HepG2 (cell line): Measurements from ENCODE around the gene ERC1. TPM values are rescaled to one million over a fixed set of nuclear protein-coding genes. Genes with fewer than 3 reads are reported as not detected.
A peak's percentile ranks its signal among the peaks of the same experiment; 100 is the strongest.

Experiments
- FOXA1 ChIP-seq, 2 experiments: fragments of 450-650 bp in 1 of 2; sonication (generic) in 1 of 2; formaldehyde crosslinking in 1 of 2; IDR thresholded peaks; 2 replicates each; pipeline versions ENCODE4 v1.4.0 to v1.6.1; 2016 to 2020; ENCODE audit warnings: missing genetic modification reagents in 1 of 2
- FOXJ3 ChIP-seq: sonication (generic); formaldehyde crosslinking; IDR thresholded peaks from 2 replicates; pipeline ENCODE4 v1.4.0; 2020; ENCODE audit warnings: missing genetic modification reagents, mild to moderate bottlenecking, borderline replicate concordance
- JARID2 ChIP-seq: sonication (generic); formaldehyde crosslinking; IDR thresholded peaks from 2 replicates; pipeline ENCODE4 v1.8.1; 2023; ENCODE audit warnings: missing genetic modification reagents, inconsistent platforms; ENCODE audit not compliant: insufficient replicate concordance
- JUNB ChIP-seq: sonication (generic); formaldehyde crosslinking; IDR thresholded peaks from 2 replicates; pipeline ENCODE4 v1.8.0; 2022; ENCODE audit warnings: missing genetic modification reagents, mild to moderate bottlenecking, borderline replicate concordance
- MAFF ChIP-seq: IDR thresholded peaks from 2 replicates; pipeline ENCODE4 v1.6.1; 2011; ENCODE audit warnings: low read depth, low read length, improper control_type of control experiment
- NAIF1 ChIP-seq: sonication (generic); formaldehyde crosslinking; IDR thresholded peaks from 2 replicates; pipeline ENCODE4 v1.5.0; 2020; ENCODE audit warnings: mild to moderate bottlenecking, missing genetic modification reagents, borderline replicate concordance
- RXRB ChIP-seq: IDR thresholded peaks from 2 replicates; pipeline ENCODE4 v1.6.1; 2016; ENCODE audit warnings: borderline replicate concordance, missing genetic modification reagents, missing compliant biosample characterization
- SP4 ChIP-seq: sonication (generic); formaldehyde crosslinking; IDR thresholded peaks from 2 replicates; pipeline ENCODE4 v1.8.1; 2023; ENCODE audit warnings: mild to moderate bottlenecking, missing genetic modification reagents
- THYN1 ChIP-seq: sonication (generic); formaldehyde crosslinking; IDR thresholded peaks from 2 replicates; pipeline ENCODE4 v1.8.1; 2023; ENCODE audit warnings: low read depth, mild to moderate bottlenecking, moderate library complexity, missing genetic modification reagents, borderline replicate concordance
- ZNF564 ChIP-seq: sonication (generic); formaldehyde crosslinking; IDR thresholded peaks from 2 replicates; pipeline ENCODE4 v1.8.1; 2023; ENCODE audit warnings: mild to moderate bottlenecking, missing genetic modification reagents
- ZNF598 ChIP-seq: sonication (generic); formaldehyde crosslinking; IDR thresholded peaks from 2 replicates; pipeline ENCODE4 v1.5.1; 2020; ENCODE audit warnings: mild to moderate bottlenecking, missing genetic modification reagents, borderline replicate concordance
- ZNF839 ChIP-seq: sonication (generic); formaldehyde crosslinking; IDR thresholded peaks from 2 replicates; pipeline ENCODE4 v1.4.0; 2020; ENCODE audit warnings: missing genetic modification reagents, mild to moderate bottlenecking, borderline replicate concordance
- polyA plus RNA-seq, 8 experiments: library from polyadenylated mRNA; depleted of rRNA in 3 of 8; stranded (reverse) in 7 of 8; unstranded in 1 of 8; fragments of >200 nt; fragmentation: Illumina TruSeq in 4 of 8; extraction: Trizol in 4 of 8; gene quantifications; 2 replicates each; pipeline versions ENCODE4 v1.2.1 to v1.2.3, GENCODE V29; 2011 to 2016; ENCODE audit warnings: low read depth in 4 of 8, missing spikeins in 1 of 8, mixed read lengths in 1 of 8; ENCODE audit not compliant: insufficient read depth in 1 of 8
- total RNA-seq, 5 experiments: library from RNA; depleted of rRNA; stranded (reverse); fragments of >200 nt; fragmentation: Illumina TruSeq; extraction: Trizol; gene quantifications; 2 replicates each; pipeline ENCODE4 v1.2.3, GENCODE V29; 2016; ENCODE audit warnings: low read depth in 1 of 5
- TF ChIP-seq, protein P1 (sequence below): sonication (generic); formaldehyde crosslinking; IDR thresholded peaks from 2 replicates; pipeline ENCODE4 v1.8.0; 2022; ENCODE audit warnings: mild to moderate bottlenecking, missing genetic modification reagents; ENCODE audit not compliant: insufficient replicate concordance
- TF ChIP-seq, protein P2 (sequence below): IDR thresholded peaks from 2 replicates; pipeline ENCODE4 v1.6.1; 2016; ENCODE audit warnings: low read depth, missing genetic modification reagents, missing compliant biosample characterization
- TF ChIP-seq, protein P3 (sequence below): sonication (generic); formaldehyde crosslinking; IDR thresholded peaks from 2 replicates; pipeline ENCODE4 v1.4.0; 2020; ENCODE audit warnings: missing genetic modification reagents, borderline replicate concordance
- TF ChIP-seq, protein P4 (sequence below): sonication (generic); formaldehyde crosslinking; IDR thresholded peaks from 2 replicates; pipeline ENCODE4 v1.4.0; 2020; ENCODE audit warnings: missing genetic modification reagents

ERC1 gene
- total and polyA plus RNA-seq, 2 of the 13 experiments (the other 11 are each of a cell fraction or from before 2014, with no cell fraction given): 6.1 to 12.4 TPM

DNA sequence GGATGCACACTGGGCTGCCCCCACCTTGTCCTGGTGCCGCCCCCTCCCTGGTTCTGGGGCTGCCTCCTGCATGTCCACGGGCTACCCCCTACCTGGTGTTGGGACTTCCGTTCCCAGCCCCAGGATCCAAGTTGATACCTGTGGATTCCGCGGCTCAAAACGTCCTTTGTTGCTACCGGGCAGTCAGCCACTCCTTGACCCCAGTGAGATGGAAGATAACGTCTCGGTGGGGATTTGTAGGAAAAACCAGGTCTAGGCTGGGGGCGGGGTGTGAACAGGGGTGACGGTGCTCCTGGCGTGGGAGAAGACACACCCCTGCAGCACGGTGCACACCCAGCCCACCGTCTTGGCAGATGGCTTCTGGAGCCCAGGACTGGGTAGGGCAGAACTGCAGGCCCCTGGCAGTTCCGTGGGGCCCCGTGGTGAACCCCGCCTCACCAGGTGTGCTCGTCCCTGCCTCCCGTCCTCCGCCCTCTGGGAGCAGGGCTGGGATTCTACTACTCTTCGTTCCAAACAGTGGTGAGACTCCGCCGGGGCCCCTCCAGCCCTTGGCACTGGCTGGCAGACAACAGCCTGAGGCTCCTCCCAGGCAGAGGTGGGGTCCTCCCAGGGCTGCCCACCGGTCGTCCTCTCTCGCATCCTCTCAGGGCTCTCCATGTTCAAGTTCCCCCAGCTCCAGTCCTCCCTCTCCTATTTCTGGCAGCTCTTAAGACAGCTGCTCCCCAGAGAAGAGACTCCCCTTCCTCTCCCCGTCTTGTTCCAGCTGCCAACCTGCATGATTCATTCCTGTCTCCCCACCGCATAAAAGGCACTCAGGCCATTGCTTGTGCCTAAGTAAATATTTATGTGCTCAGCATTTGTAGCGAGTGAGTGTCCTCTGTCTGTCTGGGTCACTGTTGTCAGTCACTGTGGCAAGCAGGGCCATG is 527.8 kb downstream of the ERC1 start (continued):
- TF ChIP-seq, protein P1, sequence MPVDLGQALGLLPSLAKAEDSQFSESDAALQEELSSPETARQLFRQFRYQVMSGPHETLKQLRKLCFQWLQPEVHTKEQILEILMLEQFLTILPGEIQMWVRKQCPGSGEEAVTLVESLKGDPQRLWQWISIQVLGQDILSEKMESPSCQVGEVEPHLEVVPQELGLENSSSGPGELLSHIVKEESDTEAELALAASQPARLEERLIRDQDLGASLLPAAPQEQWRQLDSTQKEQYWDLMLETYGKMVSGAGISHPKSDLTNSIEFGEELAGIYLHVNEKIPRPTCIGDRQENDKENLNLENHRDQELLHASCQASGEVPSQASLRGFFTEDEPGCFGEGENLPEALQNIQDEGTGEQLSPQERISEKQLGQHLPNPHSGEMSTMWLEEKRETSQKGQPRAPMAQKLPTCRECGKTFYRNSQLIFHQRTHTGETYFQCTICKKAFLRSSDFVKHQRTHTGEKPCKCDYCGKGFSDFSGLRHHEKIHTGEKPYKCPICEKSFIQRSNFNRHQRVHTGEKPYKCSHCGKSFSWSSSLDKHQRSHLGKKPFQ (CRISPR knock-in tag): no peak
- TF ChIP-seq ZNF839 (CRISPR knock-in tag): 0 out of 2 replicates have a peak, but pooled peaks have one; percentile 57
- no peak for TF ChIP-seq NAIF1 (CRISPR knock-in tag)
- TF ChIP-seq ZNF598 (CRISPR knock-in tag): no peak
- TF ChIP-seq JARID2 (CRISPR knock-in tag): no peak
- 0 out of 2 replicates have a peak, but pooled peaks have one; percentile 20 for TF ChIP-seq MAFF
- no peak for TF ChIP-seq FOXJ3 (CRISPR knock-in tag)
- no peak for TF ChIP-seq THYN1 (CRISPR knock-in tag)
- TF ChIP-seq SP4 (CRISPR knock-in tag): no peak
- peak; percentile 50; the same call in 1 of the 2 replicates for TF ChIP-seq RXRB (CRISPR knock-in tag)
- TF ChIP-seq JUNB (CRISPR knock-in tag): peak; percentile 37; the same call in 1 of the 2 replicates
- TF ChIP-seq ZNF564: no peak
- TF ChIP-seq, protein P2, sequence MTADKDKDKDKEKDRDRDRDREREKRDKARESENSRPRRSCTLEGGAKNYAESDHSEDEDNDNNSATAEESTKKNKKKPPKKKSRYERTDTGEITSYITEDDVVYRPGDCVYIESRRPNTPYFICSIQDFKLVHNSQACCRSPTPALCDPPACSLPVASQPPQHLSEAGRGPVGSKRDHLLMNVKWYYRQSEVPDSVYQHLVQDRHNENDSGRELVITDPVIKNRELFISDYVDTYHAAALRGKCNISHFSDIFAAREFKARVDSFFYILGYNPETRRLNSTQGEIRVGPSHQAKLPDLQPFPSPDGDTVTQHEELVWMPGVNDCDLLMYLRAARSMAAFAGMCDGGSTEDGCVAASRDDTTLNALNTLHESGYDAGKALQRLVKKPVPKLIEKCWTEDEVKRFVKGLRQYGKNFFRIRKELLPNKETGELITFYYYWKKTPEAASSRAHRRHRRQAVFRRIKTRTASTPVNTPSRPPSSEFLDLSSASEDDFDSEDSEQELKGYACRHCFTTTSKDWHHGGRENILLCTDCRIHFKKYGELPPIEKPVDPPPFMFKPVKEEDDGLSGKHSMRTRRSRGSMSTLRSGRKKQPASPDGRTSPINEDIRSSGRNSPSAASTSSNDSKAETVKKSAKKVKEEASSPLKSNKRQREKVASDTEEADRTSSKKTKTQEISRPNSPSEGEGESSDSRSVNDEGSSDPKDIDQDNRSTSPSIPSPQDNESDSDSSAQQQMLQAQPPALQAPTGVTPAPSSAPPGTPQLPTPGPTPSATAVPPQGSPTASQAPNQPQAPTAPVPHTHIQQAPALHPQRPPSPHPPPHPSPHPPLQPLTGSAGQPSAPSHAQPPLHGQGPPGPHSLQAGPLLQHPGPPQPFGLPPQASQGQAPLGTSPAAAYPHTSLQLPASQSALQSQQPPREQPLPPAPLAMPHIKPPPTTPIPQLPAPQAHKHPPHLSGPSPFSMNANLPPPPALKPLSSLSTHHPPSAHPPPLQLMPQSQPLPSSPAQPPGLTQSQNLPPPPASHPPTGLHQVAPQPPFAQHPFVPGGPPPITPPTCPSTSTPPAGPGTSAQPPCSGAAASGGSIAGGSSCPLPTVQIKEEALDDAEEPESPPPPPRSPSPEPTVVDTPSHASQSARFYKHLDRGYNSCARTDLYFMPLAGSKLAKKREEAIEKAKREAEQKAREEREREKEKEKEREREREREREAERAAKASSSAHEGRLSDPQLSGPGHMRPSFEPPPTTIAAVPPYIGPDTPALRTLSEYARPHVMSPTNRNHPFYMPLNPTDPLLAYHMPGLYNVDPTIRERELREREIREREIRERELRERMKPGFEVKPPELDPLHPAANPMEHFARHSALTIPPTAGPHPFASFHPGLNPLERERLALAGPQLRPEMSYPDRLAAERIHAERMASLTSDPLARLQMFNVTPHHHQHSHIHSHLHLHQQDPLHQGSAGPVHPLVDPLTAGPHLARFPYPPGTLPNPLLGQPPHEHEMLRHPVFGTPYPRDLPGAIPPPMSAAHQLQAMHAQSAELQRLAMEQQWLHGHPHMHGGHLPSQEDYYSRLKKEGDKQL (CRISPR knock-in tag): 0 out of 2 replicates have a peak, but pooled peaks have one; percentile 14
- no peak for TF ChIP-seq FOXA1 (IDR thresholded peaks at IDR 0.05)
- TF ChIP-seq FOXA1 (CRISPR knock-in tag; IDR thresholded peaks at IDR 0.05): no peak
- TF ChIP-seq, protein P3, sequence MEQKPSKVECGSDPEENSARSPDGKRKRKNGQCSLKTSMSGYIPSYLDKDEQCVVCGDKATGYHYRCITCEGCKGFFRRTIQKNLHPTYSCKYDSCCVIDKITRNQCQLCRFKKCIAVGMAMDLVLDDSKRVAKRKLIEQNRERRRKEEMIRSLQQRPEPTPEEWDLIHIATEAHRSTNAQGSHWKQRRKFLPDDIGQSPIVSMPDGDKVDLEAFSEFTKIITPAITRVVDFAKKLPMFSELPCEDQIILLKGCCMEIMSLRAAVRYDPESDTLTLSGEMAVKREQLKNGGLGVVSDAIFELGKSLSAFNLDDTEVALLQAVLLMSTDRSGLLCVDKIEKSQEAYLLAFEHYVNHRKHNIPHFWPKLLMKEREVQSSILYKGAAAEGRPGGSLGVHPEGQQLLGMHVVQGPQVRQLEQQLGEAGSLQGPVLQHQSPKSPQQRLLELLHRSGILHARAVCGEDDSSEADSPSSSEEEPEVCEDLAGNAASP (CRISPR knock-in tag): no peak; the same call in 1 of the 2 replicates
- TF ChIP-seq, protein P4, sequence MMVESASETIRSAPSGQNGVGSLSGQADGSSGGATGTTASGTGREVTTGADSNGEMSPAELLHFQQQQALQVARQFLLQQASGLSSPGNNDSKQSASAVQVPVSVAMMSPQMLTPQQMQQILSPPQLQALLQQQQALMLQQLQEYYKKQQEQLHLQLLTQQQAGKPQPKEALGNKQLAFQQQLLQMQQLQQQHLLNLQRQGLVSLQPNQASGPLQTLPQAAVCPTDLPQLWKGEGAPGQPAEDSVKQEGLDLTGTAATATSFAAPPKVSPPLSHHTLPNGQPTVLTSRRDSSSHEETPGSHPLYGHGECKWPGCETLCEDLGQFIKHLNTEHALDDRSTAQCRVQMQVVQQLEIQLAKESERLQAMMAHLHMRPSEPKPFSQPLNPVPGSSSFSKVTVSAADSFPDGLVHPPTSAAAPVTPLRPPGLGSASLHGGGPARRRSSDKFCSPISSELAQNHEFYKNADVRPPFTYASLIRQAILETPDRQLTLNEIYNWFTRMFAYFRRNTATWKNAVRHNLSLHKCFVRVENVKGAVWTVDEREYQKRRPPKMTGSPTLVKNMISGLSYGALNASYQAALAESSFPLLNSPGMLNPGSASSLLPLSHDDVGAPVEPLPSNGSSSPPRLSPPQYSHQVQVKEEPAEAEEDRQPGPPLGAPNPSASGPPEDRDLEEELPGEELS: 0 out of 2 replicates have a peak, but pooled peaks have one; percentile 21
